ENCODE results near the gene NIBAN1.
A peak's percentile ranks its signal among the peaks of the same experiment; 100 is the strongest.
"Not testable (repeated sequence)": the region's sequence is repeated elsewhere in the genome, so short reads cannot be mapped to it uniquely, and the experiment has no call there.

NIBAN1 gene, protein sequence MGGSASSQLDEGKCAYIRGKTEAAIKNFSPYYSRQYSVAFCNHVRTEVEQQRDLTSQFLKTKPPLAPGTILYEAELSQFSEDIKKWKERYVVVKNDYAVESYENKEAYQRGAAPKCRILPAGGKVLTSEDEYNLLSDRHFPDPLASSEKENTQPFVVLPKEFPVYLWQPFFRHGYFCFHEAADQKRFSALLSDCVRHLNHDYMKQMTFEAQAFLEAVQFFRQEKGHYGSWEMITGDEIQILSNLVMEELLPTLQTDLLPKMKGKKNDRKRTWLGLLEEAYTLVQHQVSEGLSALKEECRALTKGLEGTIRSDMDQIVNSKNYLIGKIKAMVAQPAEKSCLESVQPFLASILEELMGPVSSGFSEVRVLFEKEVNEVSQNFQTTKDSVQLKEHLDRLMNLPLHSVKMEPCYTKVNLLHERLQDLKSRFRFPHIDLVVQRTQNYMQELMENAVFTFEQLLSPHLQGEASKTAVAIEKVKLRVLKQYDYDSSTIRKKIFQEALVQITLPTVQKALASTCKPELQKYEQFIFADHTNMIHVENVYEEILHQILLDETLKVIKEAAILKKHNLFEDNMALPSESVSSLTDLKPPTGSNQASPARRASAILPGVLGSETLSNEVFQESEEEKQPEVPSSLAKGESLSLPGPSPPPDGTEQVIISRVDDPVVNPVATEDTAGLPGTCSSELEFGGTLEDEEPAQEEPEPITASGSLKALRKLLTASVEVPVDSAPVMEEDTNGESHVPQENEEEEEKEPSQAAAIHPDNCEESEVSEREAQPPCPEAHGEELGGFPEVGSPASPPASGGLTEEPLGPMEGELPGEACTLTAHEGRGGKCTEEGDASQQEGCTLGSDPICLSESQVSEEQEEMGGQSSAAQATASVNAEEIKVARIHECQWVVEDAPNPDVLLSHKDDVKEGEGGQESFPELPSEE

DNA sequence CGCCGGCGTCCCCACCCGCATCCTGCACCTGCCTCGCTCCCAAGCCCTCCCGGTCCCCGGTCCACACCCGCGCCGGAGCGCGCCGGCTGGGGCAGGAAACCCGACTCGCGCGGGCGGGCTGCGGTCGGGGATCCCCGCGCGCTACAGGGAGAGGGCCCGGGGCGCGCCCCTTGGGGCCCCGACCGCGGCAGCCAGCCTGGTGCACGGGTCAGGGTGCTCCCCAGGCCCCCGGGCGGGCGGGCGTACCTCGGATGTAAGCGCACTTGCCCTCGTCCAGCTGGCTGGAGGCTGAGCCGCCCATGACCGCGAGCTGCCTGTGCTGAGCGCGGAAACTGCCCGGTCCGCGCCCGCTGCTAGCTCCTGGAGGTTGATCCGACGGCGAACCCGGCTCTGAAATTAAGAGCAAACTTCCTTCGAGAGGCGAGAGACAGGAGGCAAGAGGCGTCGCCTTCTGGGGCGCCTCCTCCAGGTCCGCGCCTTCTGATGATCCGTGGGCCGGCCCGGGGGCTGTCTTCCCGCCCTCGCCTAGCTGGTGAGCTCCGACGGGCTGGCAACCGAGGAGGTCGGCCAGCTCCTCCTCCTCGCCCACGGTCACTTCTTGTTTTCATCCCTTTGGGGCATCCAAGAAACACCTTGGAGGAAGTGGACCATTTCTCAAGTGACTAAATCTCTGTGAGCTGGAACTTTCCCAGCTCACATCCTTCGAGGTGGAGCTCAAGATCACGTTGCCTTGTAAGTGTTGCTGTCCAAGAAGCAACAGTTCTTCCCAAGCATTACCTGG lies at the start of gene NIBAN1:
Gene NIBAN1 (minus strand): TSS at position 453 of the 781 bp plus-strand sequence. CDS start 152 bp downstream, at position 301.
- peak; percentile 62 for DNase-seq

DNA sequence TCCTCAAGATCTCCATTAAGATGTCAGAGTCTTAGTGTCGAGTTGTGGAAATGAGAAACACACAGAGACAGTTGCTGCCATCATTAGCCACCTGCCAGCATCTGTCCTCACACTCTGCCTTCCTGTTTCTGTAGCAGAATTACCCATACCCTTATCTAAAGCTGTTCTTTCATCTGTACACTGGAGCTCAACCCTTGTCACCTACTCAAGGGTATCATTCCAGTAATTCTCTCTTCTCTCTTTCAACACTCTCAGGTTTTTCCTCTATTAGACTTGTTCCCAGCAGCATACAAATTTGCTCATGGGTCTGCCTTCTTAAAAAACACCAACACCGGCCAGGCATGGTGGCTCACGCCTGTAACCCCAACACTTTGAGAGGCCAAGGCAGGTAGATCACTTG lies 43.7 kb upstream of the NIBAN1 start:
- DNase-seq = peak; percentile 48

DNA sequence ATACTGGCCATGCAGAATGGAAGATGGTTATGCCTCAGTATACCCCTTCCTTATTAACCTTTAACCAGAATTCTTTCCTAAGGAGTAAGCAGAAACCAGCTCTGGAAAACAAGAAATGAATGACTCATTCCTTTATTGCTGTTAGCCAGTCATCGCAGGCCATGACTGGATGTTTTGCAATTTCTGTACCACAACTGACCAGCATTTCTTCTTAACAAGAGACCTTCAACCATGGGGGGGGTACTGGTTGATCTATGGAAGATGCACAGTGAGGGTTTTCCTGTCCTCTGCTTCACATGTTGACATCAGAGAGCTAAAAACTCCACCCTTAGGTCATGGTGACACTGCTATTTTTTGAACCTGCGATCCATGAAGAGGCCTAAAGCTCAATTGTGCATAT lies 43.0 kb upstream of the NIBAN1 start:
- no peak for DNase-seq

DNA sequence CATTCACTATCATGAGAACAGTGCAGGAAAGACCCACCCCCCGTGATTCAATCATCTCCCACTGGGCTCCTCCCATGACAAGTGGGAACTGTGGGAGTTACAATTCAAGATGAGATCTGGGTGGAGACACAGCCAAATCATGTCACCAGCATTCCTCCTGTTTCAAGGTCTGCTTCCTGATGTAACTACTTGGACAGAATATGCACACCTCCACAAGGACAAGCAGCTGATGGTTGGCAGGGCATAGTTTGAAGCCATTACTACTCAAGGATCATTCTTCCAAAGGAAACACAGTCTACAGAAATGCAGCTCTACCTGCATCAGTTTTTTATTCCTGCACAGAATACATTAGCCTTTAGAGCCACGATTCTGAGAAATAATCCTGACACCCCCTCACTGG lies 42.6 kb upstream of the NIBAN1 start:
- DNase-seq = no peak

DNA sequence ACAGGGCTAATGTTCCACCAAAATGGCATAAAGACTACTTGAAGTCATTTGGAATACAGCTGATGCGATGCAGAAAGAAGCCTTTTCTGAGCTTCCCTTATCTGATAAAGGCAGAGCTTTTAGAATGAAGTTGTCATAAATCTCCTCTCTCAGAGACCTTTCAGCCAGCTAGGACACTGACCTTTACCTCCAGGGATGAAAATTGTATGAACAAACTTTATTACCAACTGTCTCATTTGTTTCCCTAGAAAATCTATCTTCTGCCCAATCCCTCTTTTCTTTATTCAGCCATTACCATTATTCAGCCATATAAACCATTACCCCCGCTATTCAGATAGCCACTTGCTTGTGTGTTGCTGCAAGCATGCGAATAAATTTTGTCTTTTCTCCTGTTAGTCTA lies 41.3 kb upstream of the NIBAN1 start:
- DNase-seq = no peak

DNA sequence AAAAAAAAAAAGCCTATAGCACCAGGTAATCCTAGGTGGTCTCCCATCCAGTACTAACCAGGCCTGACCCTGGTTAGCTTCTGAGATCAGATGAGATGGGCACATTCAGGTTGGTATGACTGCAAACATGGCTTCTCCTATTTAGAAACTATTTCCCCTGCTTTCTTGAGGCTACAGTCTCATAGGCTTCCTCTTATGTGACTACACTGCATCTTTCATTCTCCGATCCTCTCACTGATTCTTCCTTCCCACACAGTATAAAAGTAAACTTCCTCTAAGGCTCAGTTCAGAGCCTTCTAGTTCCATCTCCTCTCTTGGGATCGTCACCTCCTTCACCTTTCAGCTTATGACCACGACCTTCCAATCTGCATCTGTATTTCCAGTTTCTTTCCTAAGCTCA lies 40.6 kb upstream of the NIBAN1 start:
- DNase-seq = no peak

DNA sequence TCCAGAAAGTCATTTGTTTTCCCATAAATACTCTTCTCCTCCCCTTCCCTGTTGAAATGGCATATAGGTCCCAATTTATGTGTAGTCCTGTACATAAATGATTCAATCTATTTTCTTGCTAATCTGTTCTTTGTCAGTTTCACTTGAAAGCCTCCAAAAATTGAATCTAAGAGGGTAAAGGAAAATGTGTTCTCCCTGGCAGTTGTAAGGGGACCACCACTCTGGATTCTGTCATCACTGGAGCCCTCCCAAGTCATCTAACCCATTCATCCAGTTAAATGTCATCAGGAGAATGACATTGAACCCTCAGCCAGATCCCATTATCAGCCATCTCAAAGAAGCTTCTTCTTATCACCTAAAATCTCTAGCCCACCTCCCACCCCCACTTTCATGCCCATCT lies 36.1 kb upstream of the NIBAN1 start:
- no peak for DNase-seq

DNA sequence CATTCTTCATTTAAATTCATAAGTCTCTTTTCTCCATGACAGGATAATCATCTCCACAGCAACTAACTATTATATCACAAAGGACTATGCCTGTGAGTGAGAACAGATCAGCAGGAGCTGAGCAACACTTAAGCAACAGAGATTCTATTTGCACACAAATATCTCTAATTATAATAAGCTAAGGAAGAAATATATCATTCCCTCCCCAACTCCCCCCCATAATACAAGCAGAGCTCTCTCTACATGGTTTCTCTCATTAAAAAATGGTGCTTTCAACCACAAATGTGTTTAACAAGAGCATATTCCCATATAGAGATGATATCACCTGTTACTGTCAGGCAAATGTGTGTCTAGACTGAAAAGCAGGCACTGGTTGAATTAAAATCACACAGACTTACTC lies 34.5 kb upstream of the NIBAN1 start:
- DNase-seq = no peak

DNA sequence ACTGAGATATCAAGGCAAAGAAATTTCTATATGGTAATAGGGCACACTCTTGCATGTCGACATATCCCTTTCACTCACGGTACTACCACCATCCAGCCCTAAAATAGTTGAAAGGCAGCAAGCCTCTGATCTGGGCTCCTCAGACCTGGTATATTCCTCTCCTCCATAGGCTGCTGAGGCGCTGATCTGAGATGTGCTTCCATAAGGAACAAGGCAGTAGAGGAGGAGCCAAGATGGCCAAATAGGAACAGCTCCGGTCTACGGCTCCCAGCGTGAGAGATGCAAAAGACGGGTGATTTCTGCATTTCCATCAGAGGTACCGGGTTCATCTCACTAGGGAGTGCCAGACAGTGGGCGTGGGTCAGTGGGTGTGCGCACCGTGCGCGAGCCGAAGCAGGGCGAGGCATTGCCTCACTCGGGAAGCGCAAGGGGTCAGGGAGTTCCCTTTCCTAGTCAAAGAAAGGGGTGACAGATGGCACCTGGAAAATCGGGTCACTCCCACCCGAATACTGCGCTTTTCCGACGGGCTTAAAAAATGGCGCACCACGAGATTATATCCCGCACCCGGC lies 27.1 kb upstream of the NIBAN1 start:
- DNase-seq = peak; percentile 59

DNA sequence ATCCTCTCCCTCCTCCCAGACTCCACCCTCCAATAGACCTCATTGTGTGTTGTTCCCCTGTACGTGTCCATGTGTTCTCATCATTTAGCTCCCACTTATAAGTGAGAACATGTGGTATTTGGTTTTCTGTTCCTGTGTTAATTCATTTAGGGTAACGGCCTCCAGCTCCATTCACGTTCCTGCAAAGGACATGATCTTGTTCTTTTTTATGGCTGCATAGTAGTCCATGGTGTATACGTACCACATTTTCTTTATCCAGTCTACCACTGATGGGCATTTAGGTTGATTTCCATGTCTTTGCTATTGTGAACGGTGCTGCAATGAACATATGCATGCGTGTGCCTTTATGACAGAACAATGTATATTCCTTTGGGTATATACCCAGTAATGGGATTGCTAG lies 25.7 kb upstream of the NIBAN1 start:
- DNase-seq = not testable (repeated sequence)

DNA sequence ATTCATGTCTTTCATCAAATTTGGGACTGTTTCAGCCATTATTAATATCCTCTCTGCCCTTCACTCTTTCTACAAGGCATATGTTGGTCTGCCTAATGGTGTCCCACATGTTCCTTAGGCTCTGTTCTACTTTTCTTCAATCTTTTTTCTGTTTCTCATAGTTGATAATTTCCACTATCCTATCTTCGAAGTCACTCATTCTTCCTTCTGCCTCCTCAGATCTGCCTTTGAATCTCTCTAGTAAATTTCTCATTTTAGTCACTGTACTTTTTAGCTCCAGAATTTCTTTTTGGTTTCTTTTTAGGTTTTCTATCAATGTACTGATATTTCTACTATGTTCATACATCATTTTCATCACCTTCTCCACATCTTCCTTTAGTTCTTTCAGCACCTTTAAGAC lies 20.0 kb upstream of the NIBAN1 start:
- DNase-seq = no peak

DNA sequence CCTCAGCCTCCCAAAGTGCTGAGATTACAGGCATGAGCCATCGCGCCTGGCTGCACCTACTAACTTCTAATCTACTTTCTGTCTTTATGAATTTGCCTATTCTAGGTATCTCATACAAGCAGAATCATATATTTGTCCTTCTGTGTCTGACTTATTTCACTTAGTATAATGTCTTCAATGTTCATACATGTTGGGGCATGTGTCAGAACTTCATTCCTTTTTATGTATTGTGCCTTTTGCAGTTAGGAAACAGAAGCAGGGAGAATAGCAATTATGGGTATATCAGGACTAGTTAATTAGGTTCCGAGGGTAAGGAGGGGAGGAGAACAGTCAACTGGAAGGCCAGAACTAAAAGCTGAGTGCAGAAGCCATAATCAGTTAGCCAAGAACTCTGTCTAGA lies 18.0 kb upstream of the NIBAN1 start:
- no peak for DNase-seq

DNA sequence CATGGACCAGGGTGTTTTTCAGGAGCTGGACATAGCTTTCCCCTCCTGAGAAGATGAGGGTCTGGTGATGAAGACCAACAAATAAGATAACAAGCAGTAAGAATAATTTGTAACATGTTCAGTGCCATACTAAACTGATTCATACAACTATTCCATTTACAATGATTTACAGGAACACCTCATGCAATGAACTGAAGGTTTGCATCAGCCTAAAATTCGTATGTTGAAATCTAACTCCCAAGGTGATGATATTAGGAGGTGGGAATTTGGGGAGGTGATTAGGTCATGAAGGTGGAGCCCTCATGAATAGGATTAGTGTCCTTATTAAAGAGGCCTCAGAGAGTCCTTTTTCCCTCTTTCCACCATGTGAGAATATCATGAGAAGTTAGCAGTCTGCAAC lies 15.9 kb upstream of the NIBAN1 start:
- DNase-seq = no peak

DNA sequence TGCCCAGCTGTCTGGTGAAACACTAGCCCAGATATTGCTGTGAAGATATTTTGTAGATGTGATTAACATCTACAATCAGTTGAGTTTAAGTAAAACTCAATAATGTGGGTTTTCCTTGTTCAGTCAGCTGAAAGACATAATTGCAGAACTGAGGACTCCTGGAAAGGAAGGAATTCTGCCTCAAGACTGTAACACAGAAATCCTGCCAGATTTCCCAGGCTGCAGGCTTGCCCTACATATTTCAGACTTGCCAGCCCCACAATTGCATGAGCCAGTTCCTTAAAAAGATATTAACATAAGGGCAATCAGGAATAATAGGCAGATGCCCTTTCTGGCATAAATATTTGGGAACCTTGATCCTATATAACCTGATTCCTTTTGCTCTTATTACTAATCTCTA lies 14.2 kb upstream of the NIBAN1 start:
- DNase-seq = no peak

DNA sequence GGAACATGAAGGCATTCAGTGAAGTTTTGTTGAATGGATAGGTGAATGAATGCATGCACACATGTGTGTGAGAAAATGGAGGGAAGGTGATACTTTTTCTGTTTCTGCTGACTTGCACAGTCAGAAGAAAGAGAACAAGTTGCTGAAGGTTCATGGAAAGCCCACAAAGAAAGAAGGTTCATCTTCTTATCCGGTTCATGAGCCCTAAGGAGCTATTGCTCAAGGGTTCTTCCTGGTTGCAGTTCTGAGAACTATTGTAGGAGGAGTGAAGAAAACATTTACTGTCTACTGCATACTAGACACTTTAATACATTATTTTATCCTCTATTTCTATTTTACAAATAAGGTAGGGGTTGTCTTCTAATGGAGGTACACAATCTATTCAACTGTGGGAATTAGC lies 13.4 kb upstream of the NIBAN1 start:
- DNase-seq = no peak

DNA sequence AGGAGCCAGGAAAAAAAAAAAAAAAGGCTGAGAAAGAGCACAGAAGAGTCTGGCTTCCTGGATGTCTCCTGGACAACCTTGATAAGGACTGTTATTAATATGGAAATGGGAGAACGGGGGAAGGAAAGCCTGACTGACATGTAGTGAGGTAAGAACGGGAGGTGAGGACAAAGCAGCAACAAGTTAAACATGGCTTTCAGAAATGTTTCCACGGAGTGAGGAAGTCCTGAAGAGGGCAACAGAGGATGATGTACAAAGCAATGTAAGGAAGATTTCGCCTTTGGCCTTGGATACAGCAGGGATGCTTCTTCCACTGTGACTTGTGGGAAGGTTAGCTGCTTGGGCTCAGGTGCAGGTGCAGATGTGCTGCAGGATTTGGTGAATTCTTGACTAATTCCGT lies 11.9 kb upstream of the NIBAN1 start:
- DNase-seq = no peak

DNA sequence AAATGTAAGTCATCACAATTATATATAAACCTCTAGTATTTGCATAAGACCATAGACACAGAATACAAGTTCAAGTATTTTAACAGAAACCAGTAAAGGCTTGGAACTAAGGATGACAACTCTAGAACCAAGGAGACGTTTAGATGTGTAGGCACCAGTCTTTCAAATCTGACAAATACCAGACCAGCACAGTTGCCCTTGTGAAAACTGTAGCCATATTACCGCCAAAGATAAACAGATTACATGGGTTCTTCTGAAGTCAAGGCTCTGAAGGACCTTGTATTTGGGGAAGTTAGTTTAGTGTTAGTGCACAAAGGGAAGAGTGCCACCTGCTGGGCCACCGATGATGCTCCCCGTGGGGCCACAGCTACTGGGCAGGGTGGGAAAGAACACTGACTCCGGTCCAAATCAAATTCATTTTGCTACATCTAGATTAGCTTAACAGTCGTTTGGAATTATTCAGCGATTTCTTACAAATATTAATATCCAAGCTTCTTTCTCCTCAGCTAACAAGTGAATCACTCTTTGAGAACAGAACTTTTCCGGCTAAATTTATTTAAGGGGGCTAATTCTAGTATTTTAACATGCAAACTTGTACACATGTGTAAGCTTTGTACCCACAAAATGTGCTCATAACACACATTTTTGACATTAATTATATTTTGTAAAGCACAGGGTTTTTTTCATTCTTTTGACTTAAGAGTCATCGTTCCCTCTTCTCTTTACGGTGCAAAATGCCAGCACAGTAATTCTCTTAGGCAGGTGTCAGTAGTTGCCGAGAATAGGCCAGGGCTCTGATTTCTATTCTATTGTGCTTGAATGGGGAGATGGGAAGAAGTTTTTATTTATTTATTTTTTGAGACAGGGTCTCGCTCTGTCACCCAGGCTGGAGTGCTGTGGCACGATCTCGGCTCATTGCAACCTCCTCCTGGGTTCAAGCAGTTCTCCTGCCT lies 8.0 kb upstream of the NIBAN1 start:
- peak; percentile 46 for DNase-seq

DNA sequence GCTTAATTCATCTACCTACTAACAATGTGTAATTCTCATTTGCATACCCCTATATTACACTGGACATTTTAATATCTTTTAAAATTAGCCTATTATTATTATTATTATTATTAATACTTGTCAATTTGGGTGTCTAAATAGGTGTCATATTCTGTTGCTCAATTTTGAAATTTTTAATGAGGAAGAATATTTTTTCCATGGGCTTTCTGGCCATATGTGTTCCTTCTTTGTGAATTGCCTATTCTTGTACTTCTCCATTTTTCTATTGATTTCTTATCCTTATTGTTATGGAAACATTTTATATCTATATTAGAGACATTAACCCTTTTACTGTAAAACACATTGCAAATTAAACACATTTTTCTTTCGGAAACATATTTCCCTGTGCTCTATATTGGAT lies 6.4 kb upstream of the NIBAN1 start:
- no peak for DNase-seq

DNA sequence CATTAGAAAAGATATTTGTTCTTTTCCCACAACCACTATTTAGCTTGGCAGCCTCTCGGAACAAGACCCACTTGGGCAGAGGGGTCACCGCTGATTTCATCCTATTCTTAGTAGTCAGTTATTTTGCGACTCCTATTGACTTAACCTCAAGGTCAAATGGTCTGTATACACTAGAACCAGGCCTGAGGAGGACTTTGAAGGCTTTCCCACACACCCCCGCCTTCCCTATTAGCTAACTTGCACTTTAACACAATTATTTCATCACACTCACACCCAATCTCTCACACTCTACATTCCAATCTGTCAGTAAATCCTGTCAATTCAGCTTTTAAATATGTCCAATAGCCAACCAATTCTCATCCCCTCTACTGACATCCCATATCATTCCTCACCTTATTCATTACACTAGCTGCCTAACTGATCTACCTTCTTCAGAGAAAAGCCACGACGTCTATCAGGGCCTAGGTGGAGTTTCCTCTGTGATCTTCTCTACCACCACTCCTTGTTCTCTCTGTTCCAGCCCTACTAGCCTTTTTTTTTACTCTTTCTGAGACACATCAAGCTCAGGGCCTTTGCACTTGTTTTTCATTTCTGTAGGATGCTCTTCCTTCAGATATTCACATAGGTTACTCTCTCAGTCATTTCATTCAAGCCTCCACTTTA lies 1.0 kb upstream of the NIBAN1 start:
- no peak for DNase-seq

DNA sequence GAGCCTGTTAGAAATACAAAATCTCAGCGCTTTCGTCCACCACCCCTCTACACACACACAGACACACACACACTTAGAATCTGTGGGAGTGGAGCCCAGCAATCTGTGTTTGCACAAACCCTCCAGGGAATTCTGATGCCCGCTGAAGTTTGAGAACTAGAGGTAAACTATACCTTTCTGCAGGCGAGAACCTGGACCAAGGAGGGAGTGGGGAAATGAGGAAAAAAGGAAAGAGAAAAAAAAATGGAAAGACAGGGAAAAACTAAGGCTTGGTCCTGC lies 468 bp upstream of the NIBAN1 start:
- DNase-seq = no peak

DNA sequence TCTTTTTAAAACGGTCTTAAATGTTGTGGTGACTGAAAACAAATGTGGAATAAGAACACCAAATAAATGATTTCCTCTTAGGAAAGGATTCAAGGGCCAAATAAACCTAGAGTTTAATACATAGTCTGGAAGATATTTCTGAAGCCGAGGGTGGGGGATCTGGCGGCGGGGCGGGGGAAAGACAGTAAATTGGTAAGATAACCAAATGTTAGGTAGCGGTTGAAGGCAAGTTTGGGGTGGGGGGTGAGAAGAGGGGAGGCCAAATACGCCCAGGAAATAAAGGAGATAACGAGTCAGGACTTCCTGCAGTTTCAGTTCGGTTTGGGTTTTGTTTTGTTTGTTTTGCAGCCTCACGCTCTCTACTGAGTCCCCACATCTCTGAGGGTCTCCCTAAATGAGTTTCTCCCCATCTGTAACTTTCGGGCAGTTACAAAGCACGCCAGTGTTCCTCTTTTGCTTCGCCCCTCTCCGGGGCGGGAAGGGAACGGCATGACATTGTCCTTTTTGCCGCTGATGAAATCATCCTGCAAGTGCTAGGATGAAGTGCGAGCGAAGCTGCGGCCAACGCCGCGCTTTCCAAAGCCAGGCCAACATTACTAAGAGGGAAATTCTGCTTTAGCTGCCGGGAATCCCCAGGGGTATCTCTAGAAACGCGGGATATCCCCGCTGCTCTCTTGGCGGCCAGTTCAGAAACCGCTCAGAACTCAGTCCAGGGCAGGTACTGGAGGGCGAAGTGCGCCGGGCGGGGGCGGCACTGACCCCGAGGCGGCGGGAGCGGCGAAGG lies 844 bp downstream of the NIBAN1 start:
- DNase-seq = peak; percentile 48

All from NCI-H2171 treated with DMSO at 0.1 percent for 48 hours (cell line).